GM18526 (cell line): ENCODE results near the gene CHST10.

Experiments used
- POLR2A ChIP-seq: IDR thresholded peaks from 3 replicates; pipeline ENCODE4 v1.6.1; 2011; ENCODE audit not compliant: insufficient read length; ENCODE audit errors: extremely low read depth

Gene CHST10

DNA sequence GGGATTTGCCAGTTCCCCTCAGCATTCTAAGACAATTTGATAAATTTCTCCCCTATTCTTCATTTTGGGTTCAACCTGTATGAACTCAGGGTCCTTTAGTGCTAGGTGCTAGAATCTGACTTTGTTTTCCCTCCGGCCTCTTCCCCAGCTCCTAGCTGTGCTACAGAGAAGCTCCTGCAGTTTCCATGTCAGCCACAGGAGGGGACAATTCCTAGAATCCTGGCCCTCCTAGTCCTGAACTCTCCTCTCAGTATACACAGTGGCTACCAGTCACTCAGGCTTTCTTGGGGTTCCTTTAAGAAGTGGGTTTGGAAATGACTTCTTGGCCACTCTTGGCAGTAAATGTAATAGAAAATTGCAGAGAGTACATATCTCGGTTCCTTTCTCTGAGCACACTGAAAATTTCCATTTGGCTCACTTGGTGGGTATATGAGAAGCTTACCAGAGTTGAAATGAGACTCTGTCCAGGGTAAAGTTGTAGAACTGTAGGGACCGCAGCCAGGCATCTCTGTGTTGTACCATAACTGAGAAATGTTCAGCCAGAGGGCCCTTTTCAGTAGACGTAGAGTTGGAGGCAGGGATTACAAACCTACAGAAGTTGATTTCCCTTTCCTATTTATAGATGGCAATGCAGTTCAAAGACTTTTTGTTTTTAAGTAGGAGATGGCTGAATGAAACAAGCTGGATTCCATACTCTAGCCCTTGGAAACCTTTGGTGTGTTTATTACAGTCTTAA is 5.0 kb upstream of the CHST10 start:
- TF ChIP-seq POLR2A, result no peak

DNA sequence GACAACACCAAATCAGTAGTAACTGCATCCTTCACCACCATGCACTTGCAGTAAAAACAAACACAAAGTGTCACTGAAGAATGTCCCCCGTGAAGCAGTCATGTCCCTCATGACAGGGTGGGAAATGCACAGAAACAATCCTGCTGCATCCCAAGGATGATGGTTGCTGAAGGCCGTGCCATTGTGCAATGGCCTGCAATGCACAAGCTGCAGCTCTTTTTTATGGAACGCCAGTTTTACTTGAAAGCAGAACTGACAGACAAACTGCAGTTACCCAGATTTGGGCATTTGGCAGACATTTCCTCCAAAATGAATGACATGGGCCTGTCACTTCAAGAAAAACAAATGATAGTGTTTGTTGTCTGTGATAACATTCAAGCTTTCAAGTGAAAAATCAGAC is 2.4 kb upstream of the CHST10 start:
- TF ChIP-seq POLR2A, result no peak

DNA sequence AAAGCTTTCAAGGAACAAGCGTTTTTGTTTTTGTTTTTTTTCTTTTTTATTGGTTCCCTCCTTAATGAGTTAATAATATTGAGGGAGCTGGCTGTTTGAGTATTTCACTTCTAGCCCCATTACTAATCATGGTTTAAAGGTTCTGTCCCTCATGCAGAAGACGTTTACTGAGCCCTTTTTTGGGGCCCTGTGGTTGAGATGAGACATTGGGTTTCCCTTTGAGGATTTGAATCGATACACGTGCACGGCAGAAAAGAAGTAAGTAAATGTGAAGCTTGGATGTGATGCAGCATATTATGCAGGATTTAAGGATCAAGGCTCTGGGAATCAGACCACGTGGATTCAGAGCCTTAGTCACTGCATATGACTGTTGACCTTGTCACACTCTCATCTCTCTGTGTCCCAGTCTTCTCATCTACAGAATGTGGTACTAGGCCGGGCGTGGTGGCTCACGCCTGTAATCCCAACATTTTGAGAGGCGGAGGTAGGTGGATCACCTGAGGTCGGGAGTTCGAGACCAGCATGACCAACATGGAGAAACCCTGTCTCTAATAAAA is 1.0 kb upstream of the CHST10 start:
- no peak for TF ChIP-seq POLR2A

DNA sequence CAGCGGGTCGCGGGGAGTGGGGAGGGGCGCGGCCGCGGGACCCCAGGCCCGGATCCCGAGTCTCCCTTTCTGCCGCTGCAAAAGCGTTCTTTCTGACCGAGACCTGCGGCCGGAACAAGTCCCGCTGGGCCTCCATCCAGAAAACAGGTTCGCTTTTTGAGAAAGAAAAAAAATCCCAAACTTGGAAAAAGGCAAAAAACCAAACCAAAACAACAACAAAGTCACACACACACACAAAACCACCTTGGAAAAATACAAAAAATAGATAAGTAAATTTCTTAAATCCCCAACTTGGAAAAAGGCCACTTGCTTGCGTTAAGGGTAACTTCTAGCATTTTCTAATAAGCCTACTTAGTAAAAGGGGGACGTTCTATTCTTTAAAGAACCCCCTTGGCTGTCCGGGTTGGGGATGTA is 250 bp upstream of the CHST10 start:
- TF ChIP-seq POLR2A, result no peak

- TF ChIP-seq POLR2A, result no peak
Observed at GRCh38 chr2:100416397-100416934, 1.0 kb downstream of the CHST10 start.

- TF ChIP-seq POLR2A, result no peak
Observed at GRCh38 chr2:100413571-100413970, 3.9 kb downstream of the CHST10 start.

DNA sequence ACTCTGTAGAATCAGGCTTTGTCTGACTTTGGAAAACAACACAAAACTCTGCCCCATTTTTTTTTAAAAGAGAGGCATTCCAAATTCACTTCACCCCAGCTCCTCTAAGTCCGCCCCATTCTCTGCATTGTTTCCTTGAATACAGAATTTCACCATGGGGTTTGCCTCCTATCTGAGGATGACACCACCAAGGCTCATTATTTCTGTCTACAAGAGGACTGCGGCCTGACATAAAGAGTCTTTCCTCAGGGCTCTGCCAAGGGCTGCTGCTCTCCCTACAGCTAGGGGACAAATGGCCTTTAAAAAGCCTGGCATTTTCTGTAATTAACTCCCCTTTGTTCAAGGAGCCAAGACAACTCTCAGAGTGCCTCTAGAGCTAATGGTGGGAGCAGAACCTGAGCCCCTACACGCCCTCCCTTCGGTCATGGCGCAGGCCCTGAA is 4.6 kb downstream of the CHST10 start:
- TF ChIP-seq POLR2A, result no peak

DNA sequence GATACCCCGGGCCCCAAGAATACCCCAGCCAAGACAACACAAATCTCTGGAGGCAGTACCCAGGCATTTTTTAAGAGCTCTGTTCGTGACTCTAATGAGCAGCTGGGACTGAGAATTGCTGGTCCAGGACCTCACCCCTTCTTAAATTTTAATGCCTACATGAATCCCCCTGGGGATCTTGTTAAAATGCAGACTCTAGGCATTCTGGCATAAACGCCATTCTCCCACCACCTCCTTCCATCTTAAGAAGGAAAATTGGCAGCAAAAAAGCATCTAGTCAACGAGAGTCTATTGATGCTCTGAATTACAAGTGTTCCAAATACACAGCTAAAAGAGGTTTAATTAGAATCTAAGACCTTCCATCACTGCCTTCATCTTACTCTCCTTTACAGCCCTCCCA is 5.0 kb downstream of the CHST10 start:
- TF ChIP-seq POLR2A, result no peak

- no peak for TF ChIP-seq POLR2A
Observed at GRCh38 chr2:100411841-100412292, 5.6 kb downstream of the CHST10 start.

DNA sequence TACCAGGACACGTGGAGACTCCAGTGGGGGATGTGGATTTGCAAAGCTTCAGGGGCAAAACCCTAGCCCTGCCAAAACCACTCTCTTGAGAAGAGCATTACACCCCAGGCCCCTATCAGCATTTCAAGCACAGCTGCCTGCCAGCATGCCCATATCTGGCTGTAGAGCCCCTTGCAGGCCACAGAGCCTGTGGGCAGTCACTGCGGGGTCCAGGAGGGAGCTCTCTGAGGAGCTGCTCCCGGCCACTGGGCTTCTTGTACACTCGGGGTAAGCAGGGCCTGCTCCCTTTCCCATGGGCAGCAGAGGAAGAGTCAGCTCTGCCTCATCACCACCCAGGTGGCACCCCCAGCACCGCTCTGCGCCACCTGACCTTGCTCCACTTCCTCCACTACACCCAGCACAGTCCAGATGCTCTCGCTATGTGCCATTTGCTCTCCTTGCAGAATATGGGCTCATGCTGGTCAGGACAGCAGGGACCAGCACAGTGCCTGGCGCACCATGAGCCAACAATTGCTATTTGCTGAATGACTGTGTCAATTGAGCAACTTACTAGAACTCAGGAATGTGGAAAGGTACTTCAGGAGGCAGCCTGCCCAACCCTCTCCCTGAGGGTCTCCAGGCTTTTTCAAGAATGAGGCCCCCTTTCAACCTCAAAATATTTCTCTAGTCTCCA is 7.4 kb downstream of the CHST10 start:
- no peak for TF ChIP-seq POLR2A

GRCh38 chr2:100409461-100409860 is 8.0 kb downstream of the CHST10 start:
- TF ChIP-seq POLR2A, result no peak

GRCh38 chr2:100408941-100409340 is 8.5 kb downstream of the CHST10 start:
- no peak for TF ChIP-seq POLR2A

DNA sequence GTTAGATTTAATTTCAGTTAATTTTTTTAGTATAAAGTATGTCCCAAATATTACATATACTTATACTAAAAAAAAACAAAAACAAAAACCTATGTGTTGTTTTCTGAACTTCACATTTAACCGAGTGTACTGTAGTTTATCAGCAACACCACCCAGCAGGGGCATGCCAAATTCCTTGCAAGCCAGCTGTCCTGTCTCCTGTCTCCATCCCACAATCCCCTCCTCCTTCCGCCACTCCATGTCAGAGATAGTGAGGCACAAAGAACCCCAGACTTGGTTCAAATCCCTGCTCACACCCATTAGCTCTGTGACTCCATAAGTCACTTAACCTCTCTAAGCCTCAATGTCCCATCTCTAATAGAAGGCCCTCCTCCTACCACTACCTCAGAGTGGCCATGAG is 9.4 kb downstream of the CHST10 start:
- TF ChIP-seq POLR2A, result no peak

DNA sequence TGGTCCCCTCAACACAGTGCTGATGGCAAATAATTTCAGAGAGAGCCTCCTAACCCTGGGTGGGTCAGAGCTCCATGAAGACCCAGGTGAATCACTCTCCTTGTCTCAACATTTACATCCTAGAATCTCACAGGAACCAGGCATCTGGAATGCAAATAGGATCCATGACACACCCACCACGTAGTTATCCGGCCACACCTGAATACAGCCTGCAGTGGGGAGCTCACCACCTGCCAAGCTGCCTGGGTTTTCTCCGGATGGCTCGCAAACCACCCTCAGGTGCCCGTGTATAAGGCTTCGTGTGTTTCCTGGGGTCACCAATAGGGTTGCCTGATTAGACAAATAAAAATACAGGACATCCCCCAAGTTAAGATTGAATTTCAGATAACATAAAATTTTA is 9.9 kb downstream of the CHST10 start:
- no peak for TF ChIP-seq POLR2A

- no peak for TF ChIP-seq POLR2A
Observed at GRCh38 chr2:100407073-100407472, 10.4 kb downstream of the CHST10 start.

GRCh38 chr2:100406120-100406508 is 11.4 kb downstream of the CHST10 start:
- no peak for TF ChIP-seq POLR2A

DNA sequence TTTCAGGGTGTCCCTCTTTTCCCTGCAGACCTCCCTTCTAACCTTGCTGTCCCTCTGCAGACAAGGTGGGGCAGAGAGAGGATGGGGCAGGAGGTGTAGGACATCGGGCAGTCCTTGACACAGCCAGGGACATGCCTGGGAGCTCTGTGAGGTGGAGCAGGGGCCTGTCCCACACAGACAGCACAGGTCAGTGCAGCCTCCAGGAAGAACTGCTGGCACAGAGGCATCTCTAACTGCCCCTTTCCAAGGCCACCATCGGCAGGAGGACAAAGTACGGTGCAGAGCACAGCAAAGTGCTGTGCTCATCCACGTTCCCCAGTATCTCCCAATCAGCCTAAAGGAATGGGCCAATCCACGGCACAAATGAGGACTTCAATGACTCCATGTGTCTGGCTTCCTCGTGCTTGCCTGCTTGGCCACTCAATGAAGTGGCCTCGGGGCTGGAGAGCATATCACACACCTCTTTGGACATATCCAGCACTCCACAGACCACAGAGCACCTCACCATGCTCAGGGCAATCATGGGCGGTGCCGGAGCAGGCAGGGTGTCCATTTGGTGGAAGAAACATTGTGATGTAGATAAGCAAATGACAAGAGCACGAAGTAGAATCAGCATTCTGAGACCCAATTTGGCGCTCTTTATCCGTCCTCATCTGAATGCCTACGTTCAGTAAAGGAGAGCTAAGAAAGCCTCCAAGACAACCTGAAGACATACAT is 11.9 kb downstream of the CHST10 start:
- TF ChIP-seq POLR2A, result no peak
